HG03520 (cell line): ENCODE data around the gene MLIP.
A peak's percentile ranks its signal among the peaks of the same experiment; 100 is the strongest.

Experiments used
- ATAC-seq: cut with Tn5 transposase; IDR thresholded peaks from one replicate; pipeline ENCODE4 v1.9.1; 2021; ENCODE audit warnings: mild to moderate bottlenecking, moderate library complexity; ENCODE audit not compliant: unreplicated experiment

MLIP gene

DNA sequence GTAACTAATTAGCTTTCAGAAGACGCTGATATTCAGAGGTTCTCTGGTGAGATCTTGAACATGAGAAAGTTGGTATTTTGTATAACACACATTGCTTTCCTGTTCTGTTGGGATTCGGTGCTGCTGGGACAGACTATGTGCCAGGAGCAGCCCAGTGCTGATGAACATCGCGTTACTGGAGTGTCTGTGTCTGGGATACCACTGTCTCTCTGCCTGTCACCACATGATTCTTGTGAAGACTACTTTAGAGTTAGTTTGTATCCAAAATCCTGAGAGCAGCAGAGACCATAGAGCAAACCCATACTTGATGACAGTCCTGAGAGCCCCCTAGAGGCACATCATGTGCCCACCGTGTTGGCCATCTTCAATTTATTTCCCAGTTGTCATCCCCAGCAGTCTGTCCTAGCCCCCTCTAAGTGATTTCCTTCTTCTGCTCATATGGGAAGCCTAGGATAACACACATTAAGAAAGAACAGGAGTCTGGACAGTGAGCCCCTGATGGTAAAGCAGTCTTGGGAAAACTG is 155.2 kb downstream of the MLIP start:
- ATAC-seq, result no peak

DNA sequence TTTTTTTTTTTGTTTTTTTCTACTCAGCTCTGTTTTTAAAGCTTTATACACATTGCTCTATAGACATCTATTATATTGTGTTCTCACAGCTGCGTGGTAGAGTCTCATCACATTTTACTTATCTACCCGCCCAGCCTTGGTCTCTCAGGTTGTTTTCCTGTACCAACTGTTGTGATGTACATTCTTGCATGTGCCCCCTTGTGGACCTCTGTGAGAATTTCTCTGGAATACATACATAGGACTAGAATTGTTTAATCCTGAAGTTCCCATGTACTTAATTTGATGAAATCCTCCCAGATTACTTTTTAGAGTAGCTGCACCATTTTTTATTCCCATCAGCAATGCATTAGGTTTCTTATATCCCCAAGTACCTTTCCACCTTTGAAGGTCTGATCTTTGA is 156.6 kb downstream of the MLIP start:
- ATAC-seq, result no peak

DNA sequence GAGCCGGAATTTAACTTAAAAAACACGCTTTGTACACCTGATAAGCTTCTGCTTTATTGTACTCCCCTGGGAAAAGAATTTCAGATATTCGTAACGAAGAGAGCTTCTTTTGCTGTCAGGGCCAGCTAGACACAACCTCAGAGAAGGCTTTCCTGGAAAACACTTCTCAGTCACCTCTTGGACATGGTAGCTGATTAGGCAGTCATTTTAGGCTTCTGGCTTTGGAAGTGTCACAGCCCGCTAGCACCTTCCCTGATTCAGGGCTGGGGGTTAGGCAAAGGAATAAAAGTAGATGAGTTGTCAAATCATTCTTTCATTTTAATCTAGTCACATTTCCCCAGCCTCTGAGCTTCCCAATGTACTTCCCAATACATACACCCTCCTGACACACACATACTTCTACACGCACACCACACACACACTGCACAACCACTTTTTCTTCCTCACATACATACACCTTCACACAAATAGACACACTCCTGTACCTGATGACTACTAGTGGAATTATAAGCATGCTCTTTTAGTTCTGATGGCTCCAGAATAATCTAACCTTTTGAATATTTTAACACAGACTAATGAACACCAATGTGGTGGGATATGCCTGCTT is 162.1 kb downstream of the MLIP start:
- ATAC-seq, result no peak

DNA sequence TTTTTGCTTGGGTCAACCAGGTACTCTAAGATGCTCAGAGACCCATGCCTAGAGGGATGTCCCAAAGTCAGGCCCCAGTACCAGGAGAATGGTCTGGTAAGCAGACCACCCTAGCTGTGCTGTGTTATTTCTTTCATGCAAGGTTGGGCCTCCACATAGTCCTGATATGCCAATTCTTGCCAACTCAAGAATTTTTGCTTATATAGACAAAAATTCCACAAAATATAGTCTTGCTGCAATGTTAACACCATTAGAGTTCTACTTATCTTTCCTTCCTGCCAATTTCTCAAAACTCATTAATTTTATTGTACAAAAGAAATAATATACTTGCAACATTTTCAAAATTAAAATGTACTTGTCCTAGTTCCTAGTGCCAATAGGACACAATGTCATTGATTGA is 163.1 kb downstream of the MLIP start:
- no peak for ATAC-seq

DNA sequence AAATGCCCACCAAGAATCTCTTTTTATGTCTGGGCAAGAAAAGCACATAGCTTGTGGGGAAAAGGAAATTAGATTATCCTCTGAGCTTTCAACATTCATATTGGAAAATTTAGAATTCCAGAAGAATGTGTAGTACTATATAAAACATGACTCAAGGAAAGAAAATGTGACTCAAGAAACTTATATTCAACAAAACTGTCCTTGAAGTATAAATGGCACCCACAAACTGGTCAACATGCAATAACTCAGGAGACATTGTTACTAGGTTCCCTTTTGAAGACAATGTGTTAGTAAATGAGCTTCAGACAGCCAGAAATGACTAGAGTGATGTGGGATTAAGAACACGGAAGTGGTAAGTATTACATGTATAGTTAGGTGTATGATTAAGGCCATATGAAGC is 170.9 kb downstream of the MLIP start:
- ATAC-seq, result no peak

DNA sequence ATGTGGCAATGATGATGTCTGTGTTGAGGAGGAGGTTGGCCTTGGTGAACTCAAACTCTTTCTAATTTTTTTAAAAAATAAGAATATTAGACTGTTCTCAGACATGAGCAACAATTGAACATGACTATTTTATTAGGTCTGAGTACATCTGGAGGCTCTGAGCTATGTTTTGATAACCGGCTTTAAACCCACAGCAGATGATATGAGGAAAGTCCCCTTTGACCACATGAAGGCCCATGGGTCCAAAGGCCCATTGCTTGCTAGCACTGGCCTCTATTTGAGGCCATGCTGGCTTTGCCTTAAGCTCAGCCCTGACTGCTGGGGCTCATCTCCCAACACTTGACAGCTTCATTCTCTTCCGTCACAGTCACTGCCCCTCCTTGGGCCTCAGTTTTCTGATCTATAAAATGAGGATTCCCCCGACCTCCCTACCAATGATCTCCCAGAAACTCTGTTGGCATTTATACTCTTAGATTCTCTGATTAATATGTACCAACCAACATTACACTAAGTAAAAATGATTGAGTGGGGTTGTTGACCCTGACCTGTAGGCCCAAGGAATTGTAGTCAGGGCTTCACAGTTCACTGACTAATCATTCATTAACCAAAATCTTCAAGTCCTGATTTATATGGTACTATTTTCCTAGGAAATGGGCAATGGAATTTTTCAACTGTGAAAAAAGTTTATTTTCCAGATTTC is 173.1 kb downstream of the MLIP start:
- ATAC-seq, result no peak

DNA sequence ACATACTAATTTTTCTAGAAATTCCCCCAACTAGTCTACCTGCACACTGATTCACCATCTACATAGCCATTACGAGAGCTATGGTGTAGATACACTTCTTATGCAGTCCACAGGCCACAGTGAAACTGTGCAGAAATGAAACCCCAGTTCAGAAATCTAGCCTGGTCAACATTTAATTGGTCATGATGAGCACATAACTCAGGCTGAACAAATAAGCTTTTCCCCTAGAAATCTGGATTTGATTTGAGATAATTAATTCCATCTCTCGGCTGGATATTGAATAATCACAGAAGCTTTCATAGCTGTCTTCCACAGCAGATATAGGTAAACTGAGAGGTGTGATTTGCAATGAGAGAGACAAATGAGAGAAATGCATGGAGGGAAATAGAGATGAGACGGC is 174.4 kb downstream of the MLIP start:
- ATAC-seq, result no peak

DNA sequence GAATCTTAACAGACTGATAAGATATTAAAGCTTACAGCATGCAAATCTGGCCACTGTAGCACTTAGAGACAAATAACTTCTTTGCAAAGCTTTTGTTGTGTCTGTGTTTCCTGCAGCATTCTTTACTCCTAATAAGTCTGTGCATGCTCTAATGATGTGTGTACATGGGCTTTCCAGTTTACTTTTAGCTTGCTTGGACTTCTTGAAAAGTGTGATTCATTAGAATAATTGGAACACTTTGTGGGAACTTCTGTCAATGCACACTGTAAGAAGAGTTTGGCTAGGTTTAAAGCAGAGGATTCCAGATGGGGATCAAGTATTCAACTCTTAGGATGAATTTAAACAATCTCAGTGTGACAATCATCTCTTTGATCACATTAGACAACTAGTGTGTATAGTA is 174.9 kb downstream of the MLIP start:
- ATAC-seq, result no peak

DNA sequence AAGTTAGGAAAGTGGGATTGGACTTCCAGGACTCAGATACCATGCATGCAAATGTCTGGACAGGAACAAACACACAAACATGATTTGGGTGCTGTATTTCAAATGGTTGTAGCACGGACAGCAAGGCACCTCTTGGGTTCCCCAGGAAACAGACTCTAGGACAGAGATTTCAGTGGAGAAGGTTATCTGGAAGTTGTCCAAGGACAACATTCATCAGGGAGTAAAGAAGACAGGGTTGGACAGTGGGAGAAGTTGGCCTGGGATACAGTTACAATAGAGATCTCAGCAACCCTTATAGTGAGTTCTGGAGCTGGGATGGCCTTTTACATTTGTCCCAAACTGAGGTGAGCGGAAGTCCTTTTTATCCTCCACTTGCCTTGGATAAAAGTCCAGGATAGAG is 177.2 kb downstream of the MLIP start:
- no peak for ATAC-seq

DNA sequence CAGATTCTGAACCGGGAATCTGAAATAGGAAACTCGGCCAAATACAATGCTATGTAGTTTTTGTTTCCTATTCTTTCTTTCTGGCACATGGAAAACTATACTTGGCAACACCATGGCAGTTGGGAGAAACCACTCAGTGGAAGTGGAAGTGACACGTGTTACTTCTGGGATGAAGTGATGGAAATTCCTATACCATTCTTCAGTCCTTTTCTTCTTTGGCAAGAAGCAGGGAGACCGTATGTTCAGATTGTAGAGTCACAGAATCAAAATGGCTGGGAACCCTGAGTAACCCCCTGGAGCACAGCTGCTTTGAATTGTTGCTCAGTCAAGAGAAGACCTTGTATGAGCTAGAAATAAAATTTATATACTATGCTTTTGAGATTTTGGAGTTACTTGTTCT is 178.2 kb downstream of the MLIP start:
- no peak for ATAC-seq

DNA sequence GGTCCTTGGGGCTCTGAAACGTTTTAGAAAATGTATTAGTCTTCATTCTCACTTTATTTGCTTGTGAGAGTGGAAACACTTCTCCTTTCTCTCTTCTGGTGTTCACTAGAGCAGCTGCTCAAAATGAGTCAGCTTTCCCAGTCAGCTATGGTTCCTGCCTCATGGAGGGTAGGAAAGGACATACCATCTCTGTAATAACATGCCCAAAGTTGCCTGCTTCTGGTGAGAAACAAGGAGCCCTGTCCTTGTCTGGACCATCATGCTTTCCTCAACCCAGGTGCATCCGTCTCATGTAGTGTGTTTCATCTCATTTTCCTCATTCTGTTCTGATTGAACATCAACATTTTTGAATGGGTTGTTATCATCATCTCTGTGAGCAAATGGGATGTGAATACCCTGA is 179.9 kb downstream of the MLIP start:
- peak; percentile 57 for ATAC-seq

DNA sequence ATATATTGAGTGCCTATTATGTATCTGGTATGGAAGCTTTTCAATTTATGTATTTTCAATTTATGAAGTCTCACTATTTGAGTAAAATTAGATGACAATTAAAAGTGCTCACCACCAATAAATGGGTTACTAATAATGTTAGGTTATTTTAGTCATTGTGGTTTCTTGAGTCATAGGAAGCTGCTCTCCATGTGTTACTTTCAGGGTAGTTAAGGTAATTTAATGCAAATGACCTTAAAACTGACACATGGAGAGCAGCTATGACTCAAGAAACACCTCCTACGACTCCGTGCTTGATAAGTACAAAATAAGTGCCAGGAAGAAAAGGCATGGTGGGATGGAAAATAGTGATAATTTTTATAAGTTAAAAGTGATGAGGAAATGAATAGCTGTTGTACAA is 180.5 kb downstream of the MLIP start:
- ATAC-seq, result peak; percentile 95

DNA sequence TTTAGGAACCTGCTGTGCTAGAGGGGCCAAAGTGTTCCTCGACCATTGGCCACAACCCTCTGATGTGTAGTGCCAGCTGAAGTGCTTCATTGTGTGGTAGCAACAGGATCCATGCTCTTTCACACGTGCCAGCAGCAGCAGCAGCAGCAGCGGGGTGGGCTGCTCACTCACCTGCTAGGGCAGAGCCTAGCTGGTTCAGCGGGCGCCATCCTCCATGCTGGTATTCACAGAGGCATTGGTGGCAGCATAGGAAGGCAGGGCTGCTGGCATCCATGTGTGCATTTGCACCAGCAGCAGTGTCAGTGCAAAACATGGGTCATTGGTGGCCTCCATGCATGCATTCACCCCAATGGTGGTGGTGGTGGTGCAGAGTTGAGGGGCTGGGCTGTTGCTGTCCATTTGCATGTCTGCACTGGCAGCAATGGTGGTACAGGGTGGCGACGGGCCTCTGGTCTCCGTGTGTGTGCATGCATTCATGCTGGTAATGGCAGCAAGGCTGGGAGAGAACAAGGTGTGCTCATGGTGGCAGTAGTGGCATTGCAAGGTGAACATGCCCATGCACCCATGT is 183.8 kb downstream of the MLIP start:
- ATAC-seq, result no peak

DNA sequence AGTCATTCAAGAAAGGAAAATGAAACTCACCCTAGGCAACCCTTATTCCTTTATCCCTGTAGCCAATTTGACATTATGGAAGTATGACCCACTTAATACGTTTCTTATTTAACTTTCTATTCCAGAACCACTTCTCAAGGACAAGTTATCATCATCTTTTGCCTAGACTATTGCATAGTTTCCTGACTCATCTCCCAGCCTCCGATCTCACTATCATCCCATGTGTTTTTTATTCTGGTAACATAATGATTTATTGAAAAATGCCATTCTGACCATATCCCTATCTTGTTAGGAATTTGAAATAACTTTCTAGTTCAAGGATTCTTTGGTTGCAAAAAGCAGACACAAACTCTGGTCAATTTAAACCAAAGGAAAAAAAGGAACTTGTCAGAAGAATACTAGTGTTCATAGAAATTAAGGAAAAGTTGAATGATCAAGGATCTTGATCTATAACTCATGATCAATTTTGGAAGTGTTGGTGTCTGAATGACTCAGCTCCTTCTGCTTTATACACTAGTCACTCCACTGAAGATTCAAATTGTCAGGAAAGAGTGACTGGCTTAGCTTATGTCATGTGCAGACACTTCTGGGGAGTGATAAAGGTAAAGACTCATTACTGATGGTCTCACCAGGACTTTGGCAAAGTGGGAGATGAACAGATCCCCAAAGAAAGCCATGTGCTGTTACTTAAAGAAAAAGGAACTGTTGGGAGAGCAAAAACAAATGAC is 188.5 kb downstream of the MLIP start:
- ATAC-seq, result no peak

DNA sequence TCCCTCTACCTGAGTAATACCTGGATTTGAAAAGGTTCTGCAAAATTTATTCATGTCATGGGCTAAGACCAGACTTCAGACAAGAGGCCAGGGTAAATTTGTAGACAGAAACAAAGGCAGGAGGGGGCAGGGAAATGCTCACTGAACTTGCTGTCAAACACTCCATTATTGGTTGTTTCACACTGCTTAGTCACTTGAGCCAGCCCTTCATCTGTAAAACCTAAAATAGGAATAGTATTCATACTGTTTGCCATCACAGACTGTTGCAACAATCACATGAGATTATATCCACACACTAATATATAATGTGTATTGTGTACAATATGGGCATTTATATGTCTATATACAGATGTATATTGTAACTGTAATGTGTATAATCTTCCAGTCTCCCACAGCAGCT is 190.5 kb downstream of the MLIP start:
- ATAC-seq, result no peak

DNA sequence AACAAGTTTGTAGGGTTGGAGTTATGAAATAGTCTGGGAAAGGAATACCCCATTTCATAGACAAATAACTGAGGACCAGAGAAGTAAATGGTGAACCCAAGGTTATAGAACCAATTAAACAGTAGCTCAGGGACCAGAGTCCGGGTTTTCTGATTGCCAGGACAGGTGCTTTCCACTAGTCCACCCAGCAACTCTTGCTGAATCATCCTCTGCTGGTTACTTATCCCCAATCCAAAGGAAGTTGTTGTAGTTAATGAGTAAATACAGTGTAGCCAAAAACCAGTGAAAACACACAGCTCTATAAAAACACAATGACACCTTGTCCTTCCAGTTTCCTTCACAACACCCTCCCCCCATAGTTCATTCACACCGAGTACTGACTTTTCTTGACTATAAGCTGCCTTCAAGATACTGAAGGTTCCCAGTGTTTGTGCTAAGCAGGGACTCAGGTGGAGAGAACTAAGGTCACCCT is 196.2 kb downstream of the MLIP start:
- ATAC-seq, result peak; percentile 42

DNA sequence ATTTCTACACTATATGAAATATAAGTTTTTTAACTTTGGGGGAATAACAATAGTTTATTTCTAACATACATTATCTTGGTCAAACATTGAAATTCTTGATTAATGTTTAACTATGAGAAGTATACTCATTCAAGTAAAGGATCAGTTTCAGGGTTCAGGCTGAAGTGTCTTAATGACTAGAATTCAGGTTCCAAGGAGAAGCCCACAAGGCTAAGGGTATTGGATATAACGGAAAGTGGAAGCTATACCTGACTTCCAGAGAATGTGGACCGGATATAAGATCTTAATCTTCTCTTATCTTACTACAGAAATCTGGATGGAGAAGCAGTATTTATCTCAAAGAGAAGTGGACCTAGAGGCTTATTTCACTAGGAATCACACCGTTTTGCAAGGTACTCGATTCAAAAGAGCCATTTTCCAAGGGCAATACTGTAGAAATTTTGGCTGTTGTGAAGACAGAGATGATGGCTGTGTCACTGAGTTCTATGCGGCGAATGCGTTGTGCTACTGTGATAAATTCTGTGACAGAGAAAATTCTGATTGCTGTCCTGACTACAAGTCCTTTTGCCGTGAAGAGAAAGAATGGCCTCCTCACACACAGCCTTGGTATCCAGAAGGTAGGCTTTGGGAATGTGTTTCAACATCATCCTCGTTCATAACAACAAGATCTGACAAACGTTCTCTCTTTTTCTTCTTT is 197.2 kb downstream of the MLIP start, which contains the start of gene TINAG:
TINAG (plus strand) TSS at position 153 of the 697 bp plus-strand sequence; CDS start at position 263, 110 bp downstream.
- ATAC-seq, result no peak

DNA sequence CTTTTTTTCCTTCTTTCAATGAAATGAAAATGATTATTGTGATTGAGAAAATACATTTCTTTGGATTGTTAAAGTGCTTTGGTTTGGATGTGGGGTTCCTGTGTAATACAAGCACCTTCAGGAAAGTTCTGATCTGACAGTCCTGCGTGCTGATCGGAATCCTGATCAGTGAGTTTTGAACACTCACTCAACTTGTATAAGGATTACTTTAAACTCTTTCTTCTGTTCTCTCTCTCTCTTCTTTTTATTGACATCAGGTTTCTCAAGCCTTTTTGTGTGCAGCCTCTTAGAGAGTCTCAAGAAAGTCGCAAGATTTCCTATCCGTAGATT is 197.7 kb downstream of the MLIP start:
- ATAC-seq, result no peak

DNA sequence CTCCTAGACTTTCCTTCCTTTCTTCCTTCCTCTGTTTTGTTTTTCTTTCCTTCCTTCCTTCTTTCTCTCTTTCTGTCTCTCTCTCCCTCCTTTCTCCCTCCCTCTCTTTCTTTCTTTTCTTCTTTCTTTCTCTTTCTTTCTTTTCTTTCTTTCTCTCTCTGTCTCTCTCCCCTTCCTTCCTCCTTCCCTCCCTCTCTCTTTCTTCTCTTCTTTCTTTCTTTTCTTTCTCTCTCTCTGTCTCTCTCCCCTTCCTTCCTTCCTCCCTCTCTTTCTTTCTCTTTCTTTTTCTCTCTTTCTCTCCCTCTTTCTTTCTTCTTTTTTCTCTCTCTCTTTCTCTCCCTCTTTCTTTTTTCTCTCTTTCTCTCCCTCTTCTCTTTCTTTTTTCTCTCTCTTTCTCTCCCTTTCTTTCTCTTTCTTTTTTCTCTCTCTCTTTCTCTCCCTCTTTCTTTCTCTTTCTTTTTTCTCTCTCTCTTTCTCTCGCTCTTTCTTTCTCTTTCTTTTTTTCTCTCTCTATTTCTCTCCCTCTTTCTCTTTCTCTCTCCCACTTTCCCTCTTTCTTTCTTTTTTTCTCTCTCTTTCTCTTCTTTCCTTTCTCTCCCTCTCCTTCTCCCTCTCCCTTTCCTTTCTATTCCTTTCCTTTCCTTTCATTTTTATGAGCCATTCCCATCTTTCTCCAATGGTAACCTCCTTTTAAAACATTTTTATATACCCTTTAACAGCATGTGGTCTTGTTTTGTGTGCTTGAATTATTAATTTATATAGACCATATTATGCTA is 199.3 kb downstream of the MLIP start:
- no peak for ATAC-seq

DNA sequence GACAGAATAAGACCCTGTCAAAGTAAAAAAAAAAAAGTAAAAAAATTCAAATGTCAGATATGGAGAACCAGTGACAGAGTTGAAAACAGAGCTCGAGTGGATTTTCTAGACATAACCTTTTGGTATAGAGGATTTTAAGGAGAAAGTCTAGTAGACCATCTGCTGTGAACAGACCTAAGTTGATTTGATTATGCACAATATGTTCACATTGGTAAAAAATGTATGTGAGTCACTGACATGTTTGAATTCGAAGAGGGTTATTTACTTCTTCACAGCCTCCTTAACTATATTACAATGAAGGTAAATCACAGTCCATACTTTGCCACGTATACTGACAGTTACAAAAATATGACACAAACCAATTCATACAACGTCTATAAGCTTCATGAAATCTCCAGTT is 204.4 kb downstream of the MLIP start:
- ATAC-seq, result no peak
